ENCODE data around the gene CENATAC. TPM values are rescaled to one million over a fixed set of nuclear protein-coding genes. Genes with fewer than 3 reads are reported as not detected.

The CENATAC gene
- total RNA-seq, 1 experiment from 2014 or later, result 55.2 TPM

- DNase-seq, result no peak
- Histone ChIP-seq H3T11ph (ENCODE audit: low read length) (no peak overlapping the region), H4K20me1 (ENCODE audit: control insufficient read depth, insufficient read depth, insufficient read length) (no peaks in the 10 kb centered on the region), H4K8ac (replicated peaks; ENCODE audit: insufficient read length, low read depth, low read length) (no peak overlapping the region), H4K91ac (ENCODE audit: insufficient read length, low read depth, low read length) (no peak overlapping the region), H3K23me2 (ENCODE audit: insufficient read length, low read depth, low read length, poor library complexity, severe bottlenecking) (peaks cover 6% of the 10 kb centered on the region), H2BK20ac (ENCODE audit: low read depth, low read length, poor library complexity, severe bottlenecking) (no peak overlapping the region), H3K4ac (ENCODE audit: low read depth, low read length) (no peak overlapping the region), H3K9ac (ENCODE audit: extremely low read depth, insufficient read length, low read length) (no peak overlapping the region), H2BK15ac (ENCODE audit: low read depth, low read length) (no peak overlapping the region), H3K4me2 (ENCODE audit: insufficient read depth, insufficient read length, low read length) (no peak overlapping the region), H2AFZ (ENCODE audit: low read length) (no peak overlapping the region), H4K5ac (ENCODE audit: insufficient read length, low read depth, low read length) (no peak overlapping the region), H3K23ac (ENCODE audit: insufficient read length, low read depth, low read length) (no peak overlapping the region), H3K56ac (ENCODE audit: insufficient read length, low read depth, low read length) (no peak overlapping the region), H3K9me3 (ENCODE audit: control insufficient read depth, low read depth, low read length) (no peaks in the 10 kb centered on the region), H3K4me1 (ENCODE audit: insufficient read depth, low read length) (no peaks in the 10 kb centered on the region; the same call in 1 of the 2 replicates), H3K18ac (ENCODE audit: insufficient read length, low read depth, low read length) (no peak overlapping the region), H3K79me1 (ENCODE audit: insufficient read depth, low read depth, low read length, poor library complexity, severe bottlenecking) (peaks cover 13% of the 10 kb centered on the region), H3K79me2 (ENCODE audit: insufficient read depth, low read length) (peaks cover 10% of the 10 kb centered on the region), H2BK120ac (ENCODE audit: low read depth, low read length, poor library complexity, severe bottlenecking) (no peak overlapping the region), H3K27ac (ENCODE audit: insufficient read length, low read depth, low read length) (no peak overlapping the region), H2BK5ac (ENCODE audit: insufficient read length, low read length) (no peak overlapping the region), H2AK5ac (ENCODE audit: insufficient read length, low read length) (no peak overlapping the region), H3K14ac (ENCODE audit: insufficient read depth, low read length) (no peak overlapping the region), H2BK12ac (ENCODE audit: insufficient read length, low read depth, low read length) (no peak overlapping the region), H3K27me3 (ENCODE audit: insufficient read depth, low read length) (0 out of 2 replicates have a peak, but pooled peaks cover 3% of the 10 kb centered on the region)
- TF ChIP-seq CTCF (conservative IDR thresholded peaks at IDR 0.05), result no peak
- H3K27me3 Mint-ChIP-seq (ENCODE audit: low read depth), result no peaks in the 10 kb centered on the region
- WGBS (ENCODE audit: extremely low coverage, insufficient read length, low lambda C conversion rate), result no CpG with 5 or more reads among the region's 23 CpGs
- H3K9me3 Mint-ChIP-seq, result no peaks in the 10 kb centered on the region
- peaks cover 78 to 89% (median 83%) of the 10 kb centered on the region in 3 experiments for H3K36me3 Mint-ChIP-seq (ENCODE audit: insufficient read depth in 1 of 3, low read depth in 3 of 3)
- H3K4me3 Mint-ChIP-seq, result peak overlapping the region in 1 of 2 experiments; percentile 24; a peak in 1 of 5 replicates
- H3K4me1 Mint-ChIP-seq, result peaks cover 8 to 12% of the 10 kb centered on the region in 2 experiments
- no peak overlapping the region for H3K27ac Mint-ChIP-seq
These were observed 54.4 kb downstream of the CENATAC start for GRCh38 chr11:119052163-119052814.
